Stomach (tissue), 4 donors: ENCODE results near the gene NPHP4.

Source experiments
- CTCF ChIP-seq, 7 experiments: fragments of 450-650 bp in 4 of 7; fragments of 200-600 bp in 3 of 7; sonication (generic) in 3 of 7; IDR thresholded peaks; one replicate each; pipeline ENCODE4 v1.5.1; 2016 to 2019; ENCODE audit warnings: antibody characterized with exemption in 7 of 7, control low read depth in 2 of 7, mild to moderate bottlenecking in 1 of 7
- EP300 ChIP-seq: sonication (generic); formaldehyde crosslinking; IDR thresholded peaks from one replicate; pipeline ENCODE4 v1.6.1; 2017; ENCODE audit warnings: antibody characterized with exemption
- POLR2A ChIP-seq, 4 donors: fragments of 450-650 bp; IDR thresholded peaks; one replicate each; pipeline ENCODE4 v1.6.1; 2016; ENCODE audit warnings: antibody characterized with exemption in 4 of 4, control low read depth in 2 of 4, mild to moderate bottlenecking in 1 of 4, moderate library complexity in 1 of 4
- POLR2AphosphoS5 ChIP-seq, 3 donors: sonication (generic); formaldehyde crosslinking; IDR thresholded peaks; one replicate each; pipeline ENCODE4 v1.6.1; 2016; ENCODE audit warnings: antibody characterized with exemption in 3 of 3

GRCh38 chr1:5967351-5968160 lies 24.7 kb downstream of the NPHP4 start:
- no peak for TF ChIP-seq CTCF (IDR thresholded peaks at IDR 0.05)
- no peak for TF ChIP-seq POLR2AphosphoS5 (IDR thresholded peaks at IDR 0.05)
- TF ChIP-seq POLR2A (IDR thresholded peaks at IDR 0.05), result no peak
- no peak for TF ChIP-seq EP300
